Stromal cell of bone marrow (primary cell): ENCODE results near the gene SIRT7.

ENCODE experiments used
- DNase-seq: peaks from one replicate; pipeline ENCODE4 v3.0.0-alpha.2; 2012; ENCODE audit warnings: low read depth

The SIRT7 gene

GRCh38 chr17:81905424-81905875 is 12.5 kb downstream of the SIRT7 start:
- DNase-seq, result no peak

DNA sequence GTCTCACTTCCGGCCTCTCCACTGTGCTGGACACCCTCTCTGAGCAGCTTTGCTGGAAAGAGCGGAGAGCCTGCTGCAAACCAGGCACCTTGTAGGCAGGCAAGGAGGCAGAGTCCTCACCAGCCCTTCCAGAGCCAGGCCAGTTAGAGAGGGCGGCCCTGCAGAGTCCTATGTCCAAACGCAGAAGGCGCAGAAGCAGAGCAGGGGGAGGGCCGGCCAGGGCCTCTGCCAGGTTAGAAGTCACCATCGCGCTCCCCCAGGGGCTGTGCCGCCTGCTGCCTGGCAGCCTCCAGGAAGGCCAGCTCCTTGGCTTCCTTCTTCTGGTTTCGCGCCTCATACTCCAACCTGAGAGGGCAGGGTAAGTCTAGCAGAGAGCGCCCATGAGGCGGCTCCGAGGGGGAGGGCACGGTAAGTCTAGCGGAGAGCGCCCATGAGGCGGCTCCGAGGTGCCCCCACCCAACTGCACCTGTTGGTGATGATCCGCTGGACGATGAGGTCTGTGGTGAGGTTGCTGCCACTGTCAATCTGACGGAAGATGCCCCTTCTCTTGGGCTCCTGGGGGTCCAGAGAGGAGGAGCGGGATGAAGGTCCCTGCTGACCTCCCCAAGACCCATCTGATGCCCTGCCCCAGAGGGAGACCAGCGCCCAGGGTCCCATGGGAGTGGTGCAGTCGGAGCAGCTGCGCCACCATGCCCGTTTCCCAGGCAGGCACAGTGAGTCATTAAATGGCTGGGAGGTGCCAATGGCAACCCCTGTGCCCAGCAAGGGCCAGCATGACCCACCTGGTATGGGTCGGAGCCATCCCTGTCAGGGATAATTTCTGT is 13.2 kb downstream of the SIRT7 start:
- DNase-seq, result no peak

- no peak for DNase-seq
Measured at GRCh38 chr17:81903896-81904599, 13.9 kb downstream of the SIRT7 start.

DNA sequence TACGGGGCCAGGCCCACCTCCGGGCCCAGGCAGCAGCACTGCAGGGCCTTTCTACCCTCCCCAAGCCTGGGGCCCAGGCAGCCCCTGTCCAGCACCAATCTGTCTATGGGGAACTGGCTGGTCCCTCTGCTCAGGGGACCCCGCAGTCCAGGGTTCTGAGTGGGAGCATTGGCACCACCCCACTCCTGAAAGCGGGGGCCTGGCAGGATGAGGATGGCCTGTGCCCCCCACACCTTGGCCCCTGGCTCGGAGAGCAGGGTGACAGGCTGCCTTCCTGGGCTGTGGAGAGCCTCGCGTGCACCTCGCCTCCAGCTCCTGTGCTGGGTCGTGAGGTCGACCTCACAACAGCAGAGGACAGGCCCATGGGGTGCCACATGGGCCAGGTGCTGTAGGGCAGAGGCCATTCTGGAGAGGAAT is 14.6 kb downstream of the SIRT7 start:
- no peak for DNase-seq

GRCh38 chr17:81902653-81903414 is 15.1 kb downstream of the SIRT7 start:
- DNase-seq, result no peak

DNA sequence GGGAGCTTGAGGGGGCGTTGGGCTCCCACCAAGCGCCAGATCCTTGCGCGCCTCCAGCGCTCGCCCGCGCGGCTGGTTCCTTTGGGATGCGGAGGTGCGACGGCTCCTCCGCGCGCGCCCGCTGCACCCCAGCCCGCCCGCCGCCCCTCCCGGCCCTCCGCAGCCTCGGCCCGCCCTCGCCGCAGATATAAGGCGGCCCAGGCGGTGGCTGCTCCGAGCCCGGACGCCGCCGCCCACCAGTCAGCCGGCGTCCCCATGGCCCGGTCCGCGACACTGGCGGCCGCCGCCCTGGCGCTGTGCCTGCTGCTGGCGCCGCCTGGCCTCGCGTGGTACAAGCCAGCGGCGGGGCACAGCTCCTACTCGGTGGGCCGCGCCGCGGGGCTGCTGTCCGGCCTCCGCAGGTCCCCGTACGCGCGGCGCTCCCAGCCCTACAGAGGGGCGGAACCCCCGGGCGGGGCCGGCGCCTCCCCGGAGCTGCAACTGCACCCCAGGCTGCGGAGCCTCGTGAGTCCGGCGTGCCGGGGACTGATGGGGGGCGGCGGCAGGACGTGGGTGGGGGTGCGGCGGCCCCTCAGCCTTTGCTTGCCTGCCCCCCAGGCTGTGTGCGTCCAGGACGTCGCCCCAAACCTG is 15.8 kb downstream of the SIRT7 start, which contains the start of gene NPB:
NPB (plus strand) TSS at position 216 of the 630 bp plus-strand sequence; CDS start at position 256, 40 bp downstream.
- DNase-seq, result no peak

DNA sequence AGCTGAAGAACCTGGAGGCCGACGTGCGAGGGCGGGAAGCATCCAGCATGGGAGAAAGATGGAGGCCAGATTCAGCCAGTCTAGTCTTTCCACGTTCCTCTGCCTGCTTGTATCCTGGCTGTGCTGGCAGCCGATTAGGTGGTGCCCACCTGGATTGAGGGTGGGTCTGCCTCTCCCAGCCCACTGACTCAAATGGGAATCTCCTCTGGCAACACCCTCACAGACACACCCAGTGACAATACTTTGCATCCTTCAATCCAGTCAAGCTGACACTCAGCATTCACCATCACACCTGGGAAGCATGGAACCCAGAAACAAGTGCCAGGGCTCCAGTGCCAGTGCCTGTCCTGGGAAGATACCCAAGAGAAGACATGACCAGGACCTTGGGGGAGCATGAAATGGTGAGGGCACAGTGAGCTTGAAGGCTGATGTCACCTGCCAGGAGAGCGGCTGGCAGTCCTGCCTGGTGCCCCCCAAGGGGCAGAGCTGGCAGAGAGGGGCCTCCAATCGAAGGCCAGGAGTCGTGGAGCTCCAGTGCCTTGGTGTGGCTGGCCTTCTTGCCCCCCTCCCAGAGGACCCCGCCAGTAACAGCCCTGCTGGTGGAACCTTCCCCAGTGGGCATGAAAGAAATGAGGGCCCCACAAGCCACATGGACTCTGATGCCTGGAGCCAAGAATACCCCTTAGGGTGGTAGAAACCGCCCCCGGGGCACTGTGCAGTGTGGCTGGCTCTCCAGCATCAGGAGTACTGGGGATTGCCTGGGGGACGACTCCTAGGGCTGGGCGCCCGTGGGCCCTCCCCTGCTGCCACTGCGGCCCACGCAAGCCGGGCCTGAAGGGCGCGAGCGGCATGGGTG is 16.6 kb downstream of the SIRT7 start:
- no peak for DNase-seq

- DNase-seq, result no peak
Measured at GRCh38 chr17:81900181-81900820, 17.7 kb downstream of the SIRT7 start.

DNA sequence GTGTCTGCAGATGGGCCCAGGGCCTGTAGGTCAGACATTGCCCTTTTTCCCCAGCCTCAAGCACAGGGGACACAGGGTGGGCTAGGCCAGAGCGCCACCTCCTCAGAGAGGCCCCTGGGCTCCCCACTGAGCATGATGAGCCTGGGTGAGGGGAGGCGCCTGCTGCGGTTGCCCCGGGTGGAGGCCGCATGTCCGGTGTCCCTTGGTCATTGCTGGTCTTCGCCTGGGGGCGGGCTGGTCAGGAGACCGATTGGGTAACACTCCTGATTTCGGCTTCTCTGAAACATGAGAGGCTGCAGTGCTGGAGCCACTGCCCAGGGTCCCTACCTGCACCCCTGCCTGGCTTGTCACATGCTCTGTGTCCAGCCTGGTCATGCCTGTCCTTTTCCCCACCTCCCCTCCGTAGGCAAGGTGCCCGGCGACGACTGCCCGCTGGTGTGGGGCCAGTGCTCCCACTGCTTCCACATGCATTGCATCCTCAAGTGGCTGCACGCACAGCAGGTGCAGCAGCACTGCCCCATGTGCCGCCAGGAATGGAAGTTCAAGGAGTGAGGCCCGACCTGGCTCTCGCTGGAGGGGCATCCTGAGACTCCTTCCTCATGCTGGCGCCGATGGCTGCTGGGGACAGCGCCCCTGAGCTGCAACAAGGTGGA is 18.3 kb downstream of the SIRT7 start:
- no peak for DNase-seq

GRCh38 chr17:81898885-81899284 is 19.1 kb downstream of the SIRT7 start:
- no peak for DNase-seq

- DNase-seq, result peak; percentile 84
Measured at GRCh38 chr17:81898029-81898866, 19.7 kb downstream of the SIRT7 start.

- DNase-seq, result no peak
Measured at GRCh38 chr17:81895400-81895799, 22.6 kb downstream of the SIRT7 start.

DNA sequence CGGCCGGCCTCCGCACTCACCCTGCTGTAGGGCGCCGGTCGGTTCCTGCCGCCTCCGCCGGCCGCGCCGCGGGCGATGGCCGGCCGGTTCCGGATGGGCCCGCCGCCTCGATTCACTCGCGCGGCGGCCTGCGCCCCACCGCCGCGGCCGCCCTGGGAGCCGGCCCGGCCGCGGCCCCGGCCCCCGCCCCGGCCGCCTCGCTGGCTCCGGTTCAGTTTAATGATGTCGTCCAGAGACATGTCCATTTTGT is 26.7 kb downstream of the SIRT7 start:
- DNase-seq, result no peak

DNA sequence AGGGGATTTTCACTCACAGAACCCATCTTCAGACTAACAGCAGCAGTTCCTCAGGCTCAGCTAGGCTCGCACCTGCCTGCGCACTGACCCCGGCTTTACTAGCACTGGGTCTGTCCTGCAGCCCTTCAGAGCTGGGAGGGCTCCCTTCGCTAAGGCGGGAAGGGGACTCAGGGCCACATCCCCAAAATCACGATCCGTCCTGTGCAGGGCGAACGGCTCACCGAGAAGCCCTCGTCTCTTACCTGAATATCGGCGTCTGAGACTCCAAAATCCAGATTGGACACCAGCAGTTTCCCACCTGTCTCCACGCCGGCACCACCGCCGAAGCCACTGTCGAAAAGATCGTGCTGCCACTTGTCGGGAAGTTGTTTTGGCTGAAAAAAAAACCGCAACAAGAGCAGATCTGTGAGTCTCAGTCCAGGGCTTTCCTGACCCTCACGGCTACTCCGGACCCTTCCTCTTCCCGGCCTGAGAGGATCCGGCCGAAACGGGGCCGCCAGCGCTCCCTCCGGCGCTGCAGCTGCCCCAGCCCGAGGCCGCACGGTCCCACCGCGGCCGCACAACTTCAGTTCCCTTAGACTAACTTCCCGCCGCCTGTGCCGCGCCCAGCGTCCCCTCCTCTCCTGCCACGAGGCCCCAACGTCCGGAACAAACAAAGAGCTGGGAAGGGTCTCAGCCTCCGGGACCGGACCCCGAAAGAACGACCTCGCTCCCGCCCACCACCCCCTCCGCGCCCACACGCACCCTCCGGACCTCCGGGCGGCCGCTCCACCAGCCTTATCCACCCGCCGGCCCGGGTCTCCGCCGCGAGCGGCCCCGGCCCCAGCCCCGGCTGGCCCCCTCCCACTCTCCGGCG is 27.3 kb downstream of the SIRT7 start:
- no peak for DNase-seq

GRCh38 chr17:81889602-81890001 is 28.4 kb downstream of the SIRT7 start:
- DNase-seq, result no peak

- no peak for DNase-seq
Measured at GRCh38 chr17:81888988-81889595, 28.9 kb downstream of the SIRT7 start.

DNA sequence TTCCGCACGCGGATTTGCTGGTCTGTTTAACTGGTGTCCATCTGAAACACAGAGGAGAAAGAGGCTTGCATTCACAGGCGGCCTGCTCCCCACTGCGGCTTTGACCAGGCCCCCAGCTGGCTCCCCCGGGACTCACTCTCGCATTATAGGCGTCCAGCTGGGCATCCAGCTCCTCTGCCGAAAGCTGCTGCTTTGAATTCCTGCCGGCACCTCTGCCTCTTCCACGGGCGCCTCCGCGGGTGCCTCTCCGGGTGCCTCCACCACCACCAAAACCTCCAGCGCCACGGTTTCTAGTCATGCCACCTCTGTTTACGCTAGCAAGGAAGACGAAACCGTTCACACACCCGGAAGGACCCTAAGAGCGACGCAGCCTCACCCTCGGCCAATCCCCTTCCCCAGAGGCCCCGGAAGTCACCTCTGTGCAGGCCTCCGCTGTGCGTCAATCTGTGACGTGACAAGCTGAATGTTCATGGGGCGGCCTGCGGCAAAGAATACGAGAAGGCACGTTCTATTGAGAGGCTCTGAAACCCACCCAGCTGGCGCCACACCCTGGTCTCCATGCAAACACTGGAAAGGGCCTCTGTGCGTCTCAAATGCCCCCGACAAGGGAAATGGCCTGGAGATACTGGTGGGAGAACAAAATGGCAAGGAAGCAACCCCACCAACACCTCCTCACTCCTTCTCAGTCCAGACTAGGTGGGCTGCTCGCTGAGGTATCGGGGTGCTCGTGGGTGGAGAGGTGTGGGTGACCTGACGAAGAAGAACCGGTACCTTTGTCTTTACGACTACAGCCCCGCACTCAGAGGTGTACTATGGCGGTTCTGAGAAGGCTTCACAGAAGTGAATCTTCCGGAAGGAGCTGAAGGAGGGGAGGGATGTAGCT is 29.6 kb downstream of the SIRT7 start:
- no peak for DNase-seq
